GM20431 (cell line): ENCODE results near the gene ARPP21.

Experiments
- in situ Hi-C: fragments of 300-500 bp; cut with MseI, MboI; formaldehyde crosslinking; loops from one replicate; pipeline ENCODE4 v1.15.0; 2020; ENCODE audit warnings: low sequenced_read_pairs; ENCODE audit not compliant: unreplicated experiment

Gene ARPP21

GRCh38 chr3:35674451-35675109 is 35.3 kb downstream of the ARPP21 start:
- in situ Hi-C loops: no loop called here

- in situ Hi-C loops: no loop called here
Observed at GRCh38 chr3:35675206-35675605, 35.9 kb downstream of the ARPP21 start.

- in situ Hi-C loops: no loop called here
Observed at GRCh38 chr3:35675621-35676020, 36.3 kb downstream of the ARPP21 start.

- in situ Hi-C loops: no loop called here
Observed at GRCh38 chr3:35677797-35678196, 38.5 kb downstream of the ARPP21 start.

GRCh38 chr3:35678643-35679161 is 39.4 kb downstream of the ARPP21 start:
- in situ Hi-C loops: no loop called here

- in situ Hi-C loops: no loop called here
Observed at GRCh38 chr3:35679409-35680080, 40.2 kb downstream of the ARPP21 start.

GRCh38 chr3:35680866-35681650 is 41.7 kb downstream of the ARPP21 start:
- in situ Hi-C loops: no loop called here

- in situ Hi-C loops: no loop called here
Observed at GRCh38 chr3:35685153-35685552, 45.8 kb downstream of the ARPP21 start.

GRCh38 chr3:35688826-35689225 is 49.5 kb downstream of the ARPP21 start:
- in situ Hi-C loops: no loop called here

GRCh38 chr3:35690271-35690670 is 50.9 kb downstream of the ARPP21 start:
- in situ Hi-C loops: no loop called here

GRCh38 chr3:35705904-35706303 is 66.6 kb downstream of the ARPP21 start:
- in situ Hi-C loops: no loop called here

GRCh38 chr3:35707904-35708303 is 68.6 kb downstream of the ARPP21 start:
- in situ Hi-C loops: no loop called here

- in situ Hi-C loops: no loop called here
Observed at GRCh38 chr3:35708394-35709271, 69.3 kb downstream of the ARPP21 start.

- in situ Hi-C loops: no loop called here
Observed at GRCh38 chr3:35709691-35710090, 70.4 kb downstream of the ARPP21 start.

- in situ Hi-C loops: no loop called here
Observed at GRCh38 chr3:35710554-35710953, 71.2 kb downstream of the ARPP21 start.

- in situ Hi-C loops: no loop called here
Observed at GRCh38 chr3:35718921-35719320, 79.6 kb downstream of the ARPP21 start.

GRCh38 chr3:35721628-35722027 is 82.3 kb downstream of the ARPP21 start:
- in situ Hi-C loops: no loop called here

GRCh38 chr3:35722902-35723301 is 83.6 kb downstream of the ARPP21 start:
- in situ Hi-C loops: no loop called here

- in situ Hi-C loops: no loop called here
Observed at GRCh38 chr3:35723480-35724097, 84.3 kb downstream of the ARPP21 start.

GRCh38 chr3:35724106-35724505 is 84.8 kb downstream of the ARPP21 start:
- in situ Hi-C loops: no loop called here
